Vagina (tissue), 2 donors: ENCODE results near the gene PON3. TPM values are rescaled to one million over a fixed set of nuclear protein-coding genes. Genes with fewer than 3 reads are reported as not detected.

Source experiments
- DNase-seq, 2 donors: peaks; one replicate each; pipeline ENCODE4 v3.0.0-alpha.2; 2017; ENCODE audit errors: extremely low spot score in 2 of 2
- H3K27ac ChIP-seq: fragments of 200-600 bp; sonication (generic); one replicate; pipeline ENCODE4 v1.5.1; 2019
- H3K27me3 ChIP-seq: fragments of 200-600 bp; sonication (generic); one replicate; pipeline ENCODE4 v1.5.1; 2019
- H3K36me3 ChIP-seq, 2 donors: fragments of 200-600 bp; sonication (generic); one replicate each; pipeline ENCODE4 v1.5.1; 2017 to 2019
- H3K4me1 ChIP-seq: fragments of 200-600 bp; sonication (generic); one replicate; pipeline ENCODE4 v1.5.1; 2019
- H3K4me3 ChIP-seq, 2 donors: fragments of 200-600 bp; sonication (generic); 1 replicate in 1 of 2; 2 replicates in 1 of 2; pipeline ENCODE4 v1.5.1; 2016 to 2019
- H3K9me3 ChIP-seq: fragments of 200-600 bp; sonication (generic); one replicate; pipeline ENCODE4 v1.5.1; 2019
- POLR2A ChIP-seq, 2 donors: fragments of 450-650 bp; IDR thresholded peaks; one replicate each; pipeline ENCODE4 v1.6.1; 2017; ENCODE audit warnings: antibody characterized with exemption in 2 of 2, mild to moderate bottlenecking in 2 of 2, moderate library complexity in 2 of 2
- POLR2AphosphoS5 ChIP-seq, 2 donors: sonication (generic); formaldehyde crosslinking; IDR thresholded peaks; one replicate each; pipeline ENCODE4 v1.9.0; 2017; ENCODE audit warnings: antibody characterized with exemption in 2 of 2, mild to moderate bottlenecking in 2 of 2, low read depth in 1 of 2; ENCODE audit not compliant: insufficient read depth in 1 of 2
- intact Hi-C: fragments of 100-400 bp; cut with DNase I; formaldehyde crosslinking; loops from one replicate; pipeline ENCODE4 v1.15.1; 2023
- total RNA-seq: library from RNA; depleted of rRNA; stranded (reverse); fragments of >200 nt; gene quantifications from one replicate; pipeline ENCODE4 v1.2.3, GENCODE V29; 2016
- TF ChIP-seq, protein P1 (sequence below), 3 experiments: fragments of 450-650 bp in 2 of 3; fragments of 200-600 bp in 1 of 3; sonication (generic) in 1 of 3; IDR thresholded peaks; one replicate each; pipeline ENCODE4 v1.5.1; 2017 to 2019; ENCODE audit warnings: antibody characterized with exemption in 3 of 3, mild to moderate bottlenecking in 2 of 3, moderate library complexity in 2 of 3

The PON3 gene
- total RNA-seq, 1 donor from 2014 or later: 3.9 TPM

DNA sequence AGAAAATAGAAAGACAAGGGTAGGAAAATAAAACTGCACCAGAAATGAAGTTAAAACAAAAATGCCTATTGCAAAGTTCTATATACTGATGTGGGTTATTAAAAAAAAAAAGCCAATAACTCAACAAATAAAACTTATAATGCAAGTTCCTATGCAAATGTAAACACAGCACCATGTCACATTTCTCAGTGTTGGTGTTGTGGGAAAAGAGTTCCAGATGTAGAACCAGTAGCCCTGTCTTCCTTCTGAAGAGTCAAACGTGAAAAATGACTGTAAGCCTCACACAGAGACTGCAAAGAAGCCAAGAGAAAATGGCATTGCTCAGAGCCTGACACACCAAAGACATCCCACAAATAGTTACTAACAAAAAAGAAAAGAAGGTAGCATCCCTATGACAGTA lies 28.5 kb upstream of the PON3 start:
- no peak overlapping the region for H3K27ac ChIP-seq
- no peaks in the 10 kb centered on the region for H3K4me1 ChIP-seq
- intact Hi-C loops: no loop called here
- TF ChIP-seq POLR2AphosphoS5 (IDR thresholded peaks at IDR 0.05; ENCODE audit: insufficient read depth in 1 of 2, low read depth in 1 of 2): no peak
- TF ChIP-seq, protein P1, sequence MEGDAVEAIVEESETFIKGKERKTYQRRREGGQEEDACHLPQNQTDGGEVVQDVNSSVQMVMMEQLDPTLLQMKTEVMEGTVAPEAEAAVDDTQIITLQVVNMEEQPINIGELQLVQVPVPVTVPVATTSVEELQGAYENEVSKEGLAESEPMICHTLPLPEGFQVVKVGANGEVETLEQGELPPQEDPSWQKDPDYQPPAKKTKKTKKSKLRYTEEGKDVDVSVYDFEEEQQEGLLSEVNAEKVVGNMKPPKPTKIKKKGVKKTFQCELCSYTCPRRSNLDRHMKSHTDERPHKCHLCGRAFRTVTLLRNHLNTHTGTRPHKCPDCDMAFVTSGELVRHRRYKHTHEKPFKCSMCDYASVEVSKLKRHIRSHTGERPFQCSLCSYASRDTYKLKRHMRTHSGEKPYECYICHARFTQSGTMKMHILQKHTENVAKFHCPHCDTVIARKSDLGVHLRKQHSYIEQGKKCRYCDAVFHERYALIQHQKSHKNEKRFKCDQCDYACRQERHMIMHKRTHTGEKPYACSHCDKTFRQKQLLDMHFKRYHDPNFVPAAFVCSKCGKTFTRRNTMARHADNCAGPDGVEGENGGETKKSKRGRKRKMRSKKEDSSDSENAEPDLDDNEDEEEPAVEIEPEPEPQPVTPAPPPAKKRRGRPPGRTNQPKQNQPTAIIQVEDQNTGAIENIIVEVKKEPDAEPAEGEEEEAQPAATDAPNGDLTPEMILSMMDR (IDR thresholded peaks at IDR 0.05): no peak
- no peak for TF ChIP-seq POLR2A (IDR thresholded peaks at IDR 0.05)
- H3K4me3 ChIP-seq: no peak overlapping the region
- H3K27me3 ChIP-seq: no peaks in the 10 kb centered on the region
- no peak for DNase-seq
- H3K36me3 ChIP-seq: no peaks in the 10 kb centered on the region
- H3K9me3 ChIP-seq: no peaks in the 10 kb centered on the region

GRCh38 chr7:95421847-95422444 lies 25.8 kb upstream of the PON3 start:
- no peak for DNase-seq
- H3K4me3 ChIP-seq: no peak overlapping the region
- H3K36me3 ChIP-seq: no peaks in the 10 kb centered on the region
- H3K27ac ChIP-seq: no peak overlapping the region
- no peaks in the 10 kb centered on the region for H3K4me1 ChIP-seq
- no peaks in the 10 kb centered on the region for H3K27me3 ChIP-seq
- TF ChIP-seq, protein P1 (IDR thresholded peaks at IDR 0.05): no peak
- TF ChIP-seq POLR2A (IDR thresholded peaks at IDR 0.05) (no peak), POLR2AphosphoS5 (IDR thresholded peaks at IDR 0.05; ENCODE audit: insufficient read depth in 1 of 2, low read depth in 1 of 2) (no peak)
- intact Hi-C loops: no loop called here
- H3K9me3 ChIP-seq: no peaks in the 10 kb centered on the region

DNA sequence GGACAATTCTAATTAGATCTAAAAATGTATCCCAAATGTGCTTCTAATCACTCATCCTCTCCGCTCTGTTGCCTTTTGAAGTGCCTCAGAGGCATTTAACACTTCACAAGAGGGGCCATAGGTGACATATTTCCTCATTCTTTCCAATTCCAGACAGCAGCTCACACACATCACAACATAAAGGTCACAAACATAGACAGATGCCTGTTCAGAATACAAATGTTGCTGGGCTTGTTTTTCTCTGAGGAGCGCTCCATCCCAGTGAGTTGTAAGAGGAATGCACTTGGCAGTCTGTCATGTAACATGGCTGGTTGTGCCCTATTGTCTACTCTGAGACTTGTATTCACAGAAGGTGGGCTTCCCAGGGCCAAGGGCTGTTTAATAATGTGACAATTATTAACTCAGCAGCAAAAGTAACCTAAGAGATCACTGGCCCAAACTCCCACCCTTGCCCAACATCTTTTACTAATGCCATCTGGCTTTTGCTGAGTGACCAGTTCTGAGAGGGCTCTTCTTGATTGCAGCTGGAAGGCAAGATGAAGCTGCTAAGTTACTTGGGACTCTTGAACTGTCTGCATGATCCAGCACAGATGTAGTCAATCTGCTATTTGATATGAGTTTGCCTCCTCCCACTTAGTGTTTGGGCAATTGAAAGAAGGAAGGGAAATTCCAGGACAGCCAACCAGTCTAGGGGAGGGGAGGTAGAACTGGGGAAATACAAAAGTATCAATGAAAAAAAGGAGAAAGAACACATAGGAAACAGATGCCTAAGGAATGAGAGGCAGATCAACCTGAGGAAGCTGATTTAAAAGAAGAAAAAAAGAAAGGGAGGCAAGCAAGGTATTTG lies 25.0 kb upstream of the PON3 start:
- no peak overlapping the region for H3K27ac ChIP-seq
- H3K36me3 ChIP-seq: no peaks in the 10 kb centered on the region
- no peak for DNase-seq
- H3K4me1 ChIP-seq: no peaks in the 10 kb centered on the region
- no peaks in the 10 kb centered on the region for H3K27me3 ChIP-seq
- no peak overlapping the region for H3K4me3 ChIP-seq
- TF ChIP-seq, protein P1 (IDR thresholded peaks at IDR 0.05): no peak
- TF ChIP-seq POLR2AphosphoS5 (IDR thresholded peaks at IDR 0.05; ENCODE audit: insufficient read depth in 1 of 2, low read depth in 1 of 2): no peak
- TF ChIP-seq POLR2A (IDR thresholded peaks at IDR 0.05): no peak
- no peaks in the 10 kb centered on the region for H3K9me3 ChIP-seq
- intact Hi-C loops: no loop called here

DNA sequence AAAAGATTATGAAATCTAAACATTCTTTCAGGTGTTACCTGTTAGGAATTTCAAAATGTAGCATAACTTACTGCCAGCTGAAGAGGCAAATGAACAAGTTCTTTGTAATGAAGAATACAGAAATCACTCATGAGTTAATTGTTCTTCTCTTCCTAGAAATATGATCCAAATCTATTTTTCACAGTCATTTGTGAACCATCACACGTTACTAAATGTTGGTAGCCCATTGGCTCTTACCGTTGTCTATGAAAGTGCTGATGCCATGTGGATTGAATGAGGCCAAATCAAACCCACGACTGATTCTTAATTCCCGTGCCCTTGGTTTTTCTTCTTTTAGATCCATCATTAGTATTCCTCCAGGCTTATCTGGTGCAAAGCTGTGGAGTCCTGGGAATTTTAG lies 15.9 kb upstream of the PON3 start:
- H3K36me3 ChIP-seq: peaks cover 0 to 22% of the 10 kb centered on the region in 2 donors
- TF ChIP-seq POLR2A (IDR thresholded peaks at IDR 0.05): no peak
- TF ChIP-seq, protein P1 (IDR thresholded peaks at IDR 0.05): no peak
- no peak for TF ChIP-seq POLR2AphosphoS5 (IDR thresholded peaks at IDR 0.05; ENCODE audit: insufficient read depth in 1 of 2, low read depth in 1 of 2)
- no peak overlapping the region for H3K27ac ChIP-seq
- no peaks in the 10 kb centered on the region for H3K9me3 ChIP-seq
- no peaks in the 10 kb centered on the region for H3K4me1 ChIP-seq
- no peak overlapping the region for H3K4me3 ChIP-seq
- intact Hi-C loops: no loop called here
- H3K27me3 ChIP-seq: no peaks in the 10 kb centered on the region
- DNase-seq: no peak

GRCh38 chr7:95411666-95412065 lies 15.5 kb upstream of the PON3 start:
- Histone ChIP-seq H3K4me1 (no peaks in the 10 kb centered on the region), H3K27ac (no peak overlapping the region), H3K9me3 (no peaks in the 10 kb centered on the region), H3K27me3 (no peaks in the 10 kb centered on the region), H3K36me3 (peaks cover 0 to 22% of the 10 kb centered on the region in 2 donors), H3K4me3 (no peak overlapping the region)
- TF ChIP-seq, protein P1 (IDR thresholded peaks at IDR 0.05): no peak
- TF ChIP-seq POLR2AphosphoS5 (IDR thresholded peaks at IDR 0.05; ENCODE audit: insufficient read depth in 1 of 2, low read depth in 1 of 2): no peak
- no peak for TF ChIP-seq POLR2A (IDR thresholded peaks at IDR 0.05)
- DNase-seq: no peak
- intact Hi-C loops: no loop called here
